ENCODE data around the gene PLEKHA7.

Gene PLEKHA7

GRCh38 chr11:16805938-16806337 lies 208.3 kb downstream of the PLEKHA7 start:
- no peak for TF ChIP-seq CTCF (IDR thresholded peaks at IDR 0.05; ENCODE audit: extremely low read depth, missing control alignments)
- no peak for DNase-seq (ENCODE audit: low spot score)

- DNase-seq (ENCODE audit: low spot score) = no peak
- TF ChIP-seq CTCF (IDR thresholded peaks at IDR 0.05; ENCODE audit: extremely low read depth, missing control alignments) = no peak
Observed at GRCh38 chr11:16804104-16804947, 209.9 kb downstream of the PLEKHA7 start.

GRCh38 chr11:16801288-16801980 lies 212.8 kb downstream of the PLEKHA7 start:
- DNase-seq (ENCODE audit: low spot score) = no peak
- TF ChIP-seq CTCF (IDR thresholded peaks at IDR 0.05; ENCODE audit: extremely low read depth, missing control alignments) = no peak

- no peak for TF ChIP-seq CTCF (IDR thresholded peaks at IDR 0.05; ENCODE audit: extremely low read depth, missing control alignments)
- no peak for DNase-seq (ENCODE audit: low spot score)
Observed at GRCh38 chr11:16800382-16800781, 213.8 kb downstream of the PLEKHA7 start.

- TF ChIP-seq CTCF (IDR thresholded peaks at IDR 0.05; ENCODE audit: extremely low read depth, missing control alignments) = no peak
- no peak for DNase-seq (ENCODE audit: low spot score)
Observed at GRCh38 chr11:16799890-16800289, 214.3 kb downstream of the PLEKHA7 start.

GRCh38 chr11:16799221-16799620 lies 215.0 kb downstream of the PLEKHA7 start:
- no peak for TF ChIP-seq CTCF (IDR thresholded peaks at IDR 0.05; ENCODE audit: extremely low read depth, missing control alignments)
- DNase-seq (ENCODE audit: low spot score) = no peak

- DNase-seq (ENCODE audit: low spot score) = no peak
- TF ChIP-seq CTCF (IDR thresholded peaks at IDR 0.05; ENCODE audit: extremely low read depth, missing control alignments) = no peak
Observed at GRCh38 chr11:16797776-16798175, 216.4 kb downstream of the PLEKHA7 start.
